GM21381 (cell line): ENCODE results near the gene FTCDNL1.

ENCODE experiments used
- ATAC-seq: cut with Tn5 transposase; IDR thresholded peaks from one replicate; pipeline ENCODE4 v1.9.1; 2021; ENCODE audit warnings: mild to moderate bottlenecking, moderate library complexity; ENCODE audit not compliant: unreplicated experiment

The FTCDNL1 gene

DNA sequence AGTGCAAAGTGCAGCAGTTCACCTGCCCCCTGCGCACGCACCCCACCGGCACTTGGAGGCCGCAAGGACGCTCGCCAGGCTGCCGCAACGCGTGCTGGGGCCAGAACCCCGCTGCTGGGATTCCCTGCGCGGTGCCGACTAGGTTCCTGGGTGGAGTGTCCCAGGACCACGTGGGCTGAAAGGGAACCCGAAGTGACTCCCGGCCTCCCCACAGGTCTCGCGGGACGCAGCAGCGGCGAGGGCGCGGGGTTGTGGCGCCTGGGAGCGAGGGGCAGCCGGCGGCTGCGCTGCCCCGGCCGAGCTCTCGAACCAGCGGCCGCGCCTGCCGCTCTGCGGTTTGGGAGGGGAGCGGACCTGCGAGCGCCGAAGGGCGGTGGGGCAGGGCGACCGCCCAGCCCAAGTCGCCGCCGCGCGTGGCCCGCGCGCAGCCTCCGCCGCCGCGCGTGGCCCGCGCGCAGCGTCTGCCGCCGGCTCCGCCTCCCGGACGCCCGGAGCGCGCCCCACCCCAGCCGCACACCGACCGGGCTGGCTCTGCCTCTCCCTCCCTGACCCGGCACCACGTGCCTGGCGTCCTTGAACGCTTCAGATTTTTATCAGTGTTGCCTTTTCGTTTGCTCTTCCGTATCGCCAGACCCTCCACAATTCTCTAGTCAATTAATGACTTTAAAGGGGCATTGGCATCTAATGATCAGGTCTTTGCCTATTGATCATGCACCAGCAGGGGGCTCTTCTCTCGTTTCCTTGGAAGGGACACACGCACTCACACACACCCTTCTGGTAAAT, at the start of gene FTCDNL1:
TSS of gene FTCDNL1 (minus strand) at position 475 of the 783 bp plus-strand sequence. CDS start 2,230 bp downstream, outside the sequence.
- ATAC-seq: peak; percentile 97

DNA sequence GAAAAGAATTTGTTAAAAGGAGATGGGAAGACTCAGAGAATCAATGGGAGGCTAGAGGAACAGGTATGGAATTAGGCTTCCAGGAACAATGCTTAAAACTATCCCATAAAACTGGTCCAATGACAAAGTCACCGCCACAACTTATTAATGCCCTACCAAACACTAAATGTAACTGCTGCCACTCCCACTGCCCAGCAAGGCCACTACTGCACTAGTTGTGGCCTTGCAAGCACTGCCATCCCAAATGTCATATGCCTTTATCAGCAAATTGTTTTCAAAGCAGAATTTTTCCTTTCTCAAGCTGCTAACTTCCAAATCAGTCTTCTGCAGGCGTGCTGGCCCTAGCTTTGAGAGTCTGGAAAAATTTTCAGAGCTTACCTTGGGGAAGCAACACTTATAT, 45.6 kb upstream of the FTCDNL1 start:
- ATAC-seq: no peak

DNA sequence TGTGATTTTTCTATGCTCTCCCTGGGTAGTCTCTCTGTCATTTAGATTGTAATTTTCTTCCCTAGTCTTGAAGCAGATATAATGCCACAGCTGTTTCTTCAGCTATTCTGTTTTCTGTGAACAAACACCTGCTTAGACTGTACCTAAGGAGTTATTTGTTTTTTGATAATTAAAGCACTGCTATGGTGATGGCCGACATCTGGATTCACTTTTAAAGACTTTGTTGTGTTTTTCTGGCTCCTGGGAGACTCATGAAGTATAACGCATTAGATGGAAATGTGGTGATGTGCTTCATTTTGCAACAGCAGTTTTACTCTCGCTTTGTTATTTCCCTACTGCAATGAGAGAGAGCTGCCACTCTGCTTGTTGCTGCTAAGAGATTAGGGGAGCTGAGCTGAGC, 44.4 kb upstream of the FTCDNL1 start:
- ATAC-seq: no peak

- no peak for ATAC-seq
Observed at GRCh38 chr2:199883474-199884212, 32.7 kb upstream of the FTCDNL1 start.

DNA sequence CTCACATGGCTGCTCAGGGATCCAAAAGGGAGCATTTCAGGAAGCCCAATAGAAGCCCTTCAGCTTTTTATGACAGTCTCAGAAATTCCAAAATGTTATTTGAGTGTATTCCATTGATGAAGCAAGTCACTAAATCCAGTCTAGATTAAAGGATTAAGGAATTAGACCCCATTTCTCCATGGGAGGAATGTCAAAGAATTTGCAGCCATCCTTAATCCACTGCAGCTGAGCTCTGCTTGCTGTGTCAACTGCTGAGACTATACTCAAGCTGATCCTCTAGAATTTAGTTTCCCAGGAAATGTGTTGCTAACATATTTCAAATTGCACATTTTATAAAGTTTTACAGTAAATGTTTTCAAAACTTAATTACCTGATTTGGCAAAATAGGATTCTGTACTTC, 31.7 kb upstream of the FTCDNL1 start:
- ATAC-seq: no peak

GRCh38 chr2:199875400-199875799, 24.4 kb upstream of the FTCDNL1 start:
- no peak for ATAC-seq

DNA sequence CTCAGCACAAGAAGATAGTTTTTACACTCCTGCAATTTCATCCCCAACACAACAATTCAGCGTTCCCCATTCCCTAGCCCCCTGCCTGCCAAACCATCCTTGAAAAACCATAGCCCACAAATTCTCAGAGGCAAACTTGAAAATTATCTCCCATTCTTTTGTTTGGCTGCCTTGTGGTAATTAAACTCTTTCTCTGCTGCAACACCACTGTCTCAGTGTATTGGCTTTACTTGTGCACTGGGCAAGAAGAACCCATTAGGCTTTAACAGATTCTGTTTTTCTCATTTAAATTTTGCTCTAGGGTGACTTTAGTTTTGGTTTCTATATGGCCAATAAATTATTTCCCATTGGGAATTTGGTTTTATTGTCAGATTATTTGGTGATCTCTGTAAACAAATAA, 23.2 kb upstream of the FTCDNL1 start:
- no peak for ATAC-seq

- ATAC-seq: no peak
Observed at GRCh38 chr2:199870581-199870980, 19.6 kb upstream of the FTCDNL1 start.

DNA sequence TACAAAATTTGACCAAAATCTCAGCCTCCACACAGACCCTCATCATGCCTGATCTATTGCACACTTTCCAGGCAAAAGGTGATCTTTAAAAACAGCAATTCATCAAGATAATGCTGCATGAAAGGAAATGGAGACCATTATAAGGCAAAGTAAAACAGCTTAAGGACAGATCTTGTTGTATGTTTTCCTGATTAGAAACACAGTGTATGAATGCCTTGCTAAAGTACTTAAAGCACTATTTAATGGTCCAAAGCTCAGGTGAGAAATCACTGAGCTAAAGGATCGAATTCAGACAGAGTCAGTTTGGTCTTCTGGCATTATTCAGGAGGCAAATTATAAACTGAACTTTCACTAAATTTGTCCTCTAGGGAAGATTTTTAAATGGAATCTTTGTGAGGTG, 18.7 kb upstream of the FTCDNL1 start:
- no peak for ATAC-seq

- no peak for ATAC-seq
Observed at GRCh38 chr2:199869227-199869541, 18.2 kb upstream of the FTCDNL1 start.

GRCh38 chr2:199868431-199869226, 17.6 kb upstream of the FTCDNL1 start:
- no peak for ATAC-seq

GRCh38 chr2:199865905-199866304, 14.9 kb upstream of the FTCDNL1 start:
- ATAC-seq: no peak

GRCh38 chr2:199862788-199863187, 11.8 kb upstream of the FTCDNL1 start:
- no peak for ATAC-seq

DNA sequence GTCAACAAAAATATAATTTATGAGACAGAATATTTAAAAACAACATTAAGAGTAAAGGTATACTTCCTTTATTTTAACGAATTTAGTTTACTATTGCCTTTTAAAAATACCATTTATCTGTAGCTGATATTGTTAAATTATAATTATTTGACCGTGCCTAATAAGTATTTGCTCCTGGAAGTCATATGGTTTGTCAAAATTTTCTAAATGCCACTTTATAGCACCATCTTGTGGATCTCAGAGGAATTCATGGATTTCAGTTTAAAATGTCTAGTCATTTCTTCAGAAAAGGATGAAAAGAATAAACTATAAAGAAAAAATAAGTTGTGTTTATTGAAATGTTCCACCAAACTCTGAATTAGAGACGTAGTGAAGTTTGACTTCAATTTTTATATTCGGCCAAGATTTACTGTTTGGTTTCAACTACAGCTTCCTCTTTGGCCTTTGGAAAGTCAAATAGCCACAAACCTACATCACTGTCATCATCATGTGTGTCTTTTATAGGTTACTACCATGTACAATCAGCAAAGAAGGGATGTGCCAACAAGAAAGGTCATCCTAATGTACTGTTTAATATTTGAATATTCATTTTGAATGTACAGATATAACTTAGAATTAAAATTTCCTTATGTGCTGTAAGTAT, 10.3 kb upstream of the FTCDNL1 start:
- ATAC-seq: no peak

- ATAC-seq: no peak
Observed at GRCh38 chr2:199855812-199856211, 4.8 kb upstream of the FTCDNL1 start.

DNA sequence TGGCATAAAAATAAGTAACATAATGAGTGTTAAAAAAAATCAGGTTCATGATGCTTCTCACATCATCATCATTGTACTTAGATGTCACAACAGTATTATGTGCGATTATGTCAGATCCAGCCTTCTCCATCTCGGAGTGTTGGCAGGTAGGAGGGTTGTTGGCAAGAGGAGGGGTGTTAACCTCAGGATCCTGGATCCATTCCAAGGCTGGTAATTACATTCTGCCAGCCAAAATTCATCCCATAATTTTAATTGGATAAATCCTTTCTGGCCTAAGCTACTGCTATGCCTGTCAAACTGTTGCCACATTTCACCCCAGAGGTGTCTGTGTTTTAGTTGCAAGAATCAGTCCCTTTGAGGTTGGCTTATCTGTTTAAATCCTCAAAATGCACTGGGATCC, 891 bp upstream of the FTCDNL1 start:
- ATAC-seq: no peak

GRCh38 chr2:199851501-199851810, 464 bp upstream of the FTCDNL1 start:
- no peak for ATAC-seq

DNA sequence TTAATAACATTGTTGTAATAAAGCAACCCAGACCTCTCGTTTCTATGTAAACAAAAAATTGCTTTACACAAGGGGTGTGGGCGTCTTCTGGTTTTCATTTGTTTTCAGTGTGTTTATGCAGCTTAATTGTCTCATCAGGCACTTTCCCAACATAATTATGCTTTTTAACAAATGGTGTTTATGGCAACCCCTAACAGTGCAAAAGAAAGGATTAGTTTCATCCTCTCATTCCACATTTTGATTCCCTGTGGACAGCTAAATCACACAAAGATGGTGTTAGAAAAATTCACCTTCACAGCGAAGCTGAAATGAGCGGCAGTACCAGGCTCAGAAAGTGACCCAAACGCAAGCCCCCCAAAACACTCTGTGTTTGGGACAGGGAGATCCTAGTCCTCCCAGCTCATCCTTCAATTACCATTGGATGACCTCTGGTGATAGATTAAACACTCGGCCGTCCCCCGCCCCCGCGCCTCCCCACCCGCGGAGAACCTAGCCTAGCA, 724 bp downstream of the FTCDNL1 start:
- ATAC-seq: no peak

DNA sequence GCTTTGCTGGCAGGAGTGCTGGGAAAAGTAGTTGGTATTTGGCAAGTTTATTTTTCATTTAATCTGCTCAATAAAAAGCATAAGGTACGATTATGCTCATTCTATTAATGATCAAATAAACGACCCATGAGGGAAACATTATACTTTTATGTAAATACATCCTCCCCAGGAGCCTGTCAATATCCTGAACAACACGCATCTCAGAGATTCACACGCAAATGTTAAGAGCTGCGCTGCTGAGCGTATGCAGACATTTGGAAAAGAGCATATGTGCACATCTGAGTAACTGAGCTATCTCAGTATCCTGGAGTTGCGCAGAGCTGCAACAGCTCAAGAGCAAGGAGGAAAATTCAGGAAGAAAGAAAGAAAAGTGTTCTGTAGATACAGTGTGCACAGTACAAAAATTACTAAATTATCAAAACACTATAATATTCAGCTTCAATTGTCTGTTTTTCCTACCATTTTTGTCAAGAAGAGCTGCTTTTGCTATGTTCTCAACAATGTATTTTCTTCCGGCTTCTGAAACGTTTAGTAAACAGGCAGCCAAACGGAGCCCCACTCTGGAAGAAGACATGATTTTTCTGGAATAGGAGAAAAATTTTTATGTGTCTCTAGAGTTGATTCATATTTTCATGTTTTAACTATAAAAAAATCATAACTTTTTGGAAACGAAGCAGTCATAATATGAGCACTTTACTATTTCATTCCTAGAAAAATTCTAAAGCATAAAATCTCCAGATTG, 2.4 kb downstream of the FTCDNL1 start:
- no peak for ATAC-seq

DNA sequence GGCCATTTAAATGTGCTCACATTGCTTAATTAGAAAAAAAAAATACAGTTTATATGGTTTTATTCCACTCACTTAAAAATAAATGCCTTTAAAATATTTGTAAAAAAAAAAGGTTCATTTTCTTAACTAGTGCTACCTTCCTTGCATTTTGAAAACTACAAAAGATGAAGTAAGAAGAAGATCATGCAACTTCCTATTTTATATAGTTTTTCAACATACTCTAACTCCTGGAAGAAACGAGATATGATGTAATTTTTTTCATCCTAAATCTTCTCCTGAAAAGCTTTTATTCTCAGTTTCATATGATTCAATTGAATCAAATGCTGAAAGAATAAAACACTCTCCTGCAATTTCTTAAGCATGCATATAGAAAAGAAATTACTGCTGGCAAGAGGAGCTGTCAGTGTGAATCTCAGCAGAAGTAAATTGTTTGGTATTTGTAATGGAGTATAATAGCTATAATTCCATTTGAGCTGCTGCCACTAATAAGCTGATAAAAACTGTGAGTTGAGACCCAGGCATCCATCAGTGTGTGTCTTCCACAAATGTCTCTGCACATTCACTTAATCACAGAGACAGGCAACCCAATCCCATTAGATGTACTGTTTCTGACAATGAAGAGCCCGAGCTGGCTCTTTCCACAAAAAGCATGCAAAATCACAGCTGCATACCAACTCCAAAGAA, 3.7 kb downstream of the FTCDNL1 start:
- no peak for ATAC-seq
